HepG2 (cell line): ENCODE results near the gene NFKBIA. TPM values are rescaled to one million over a fixed set of nuclear protein-coding genes. Genes with fewer than 3 reads are reported as not detected.

Experiments
- HMGA1 ChIP-seq: sonication (generic); formaldehyde crosslinking; conservative IDR thresholded peaks from 2 replicates; pipeline ENCODE4 v1.4.0; 2020; ENCODE audit warnings: missing genetic modification reagents
- KAT2B ChIP-seq: fragments of 150-350 bp; IDR thresholded peaks from 2 replicates; pipeline ENCODE4 v1.6.1; 2014; ENCODE audit warnings: low read depth, low read length, borderline replicate concordance
- SP4 ChIP-seq: sonication (generic); formaldehyde crosslinking; IDR thresholded peaks from 2 replicates; pipeline ENCODE4 v1.8.1; 2023; ENCODE audit warnings: mild to moderate bottlenecking, missing genetic modification reagents
- polyA plus RNA-seq, 8 experiments: library from polyadenylated mRNA; depleted of rRNA in 3 of 8; stranded (reverse) in 7 of 8; unstranded in 1 of 8; fragments of >200 nt; fragmentation: Illumina TruSeq in 4 of 8; extraction: Trizol in 4 of 8; gene quantifications; 2 replicates each; pipeline versions ENCODE4 v1.2.1 to v1.2.3, GENCODE V29; 2011 to 2016; ENCODE audit warnings: low read depth in 4 of 8, missing spikeins in 1 of 8, mixed read lengths in 1 of 8; ENCODE audit not compliant: insufficient read depth in 1 of 8
- total RNA-seq, 5 experiments: library from RNA; depleted of rRNA; stranded (reverse); fragments of >200 nt; fragmentation: Illumina TruSeq; extraction: Trizol; gene quantifications; 2 replicates each; pipeline ENCODE4 v1.2.3, GENCODE V29; 2016; ENCODE audit warnings: low read depth in 1 of 5
- TF ChIP-seq, protein P1 (sequence below), 2 experiments: IDR thresholded peaks; 2 replicates each; pipeline ENCODE4 v1.6.1; 2011 to 2012; ENCODE audit warnings: low read length in 2 of 2, borderline replicate concordance in 1 of 2, low read depth in 1 of 2, mild to moderate bottlenecking in 1 of 2, moderate library complexity in 1 of 2
- TF ChIP-seq, protein P2 (sequence below): sonication (generic); formaldehyde crosslinking; IDR thresholded peaks from 2 replicates; pipeline ENCODE4 v1.5.0; 2020; ENCODE audit warnings: missing genetic modification reagents
- TF ChIP-seq, protein P3 (sequence below): sonication (generic); formaldehyde crosslinking; IDR thresholded peaks from 2 replicates; pipeline ENCODE4 v1.9.0; 2021; ENCODE audit warnings: missing genetic modification reagents, mild to moderate bottlenecking, borderline replicate concordance
- TF ChIP-seq, protein P4 (sequence below): fragments of 450-650 bp; IDR thresholded peaks from 2 replicates; pipeline ENCODE4 v1.6.1; 2017; ENCODE audit warnings: mild to moderate bottlenecking
- TF ChIP-seq, protein P5 (sequence below): sonication (generic); formaldehyde crosslinking; IDR thresholded peaks from 2 replicates; pipeline ENCODE4 v1.5.0; 2020; ENCODE audit warnings: missing genetic modification reagents, mild to moderate bottlenecking, borderline replicate concordance
- TF ChIP-seq, protein P6 (sequence below): sonication (generic); formaldehyde crosslinking; IDR thresholded peaks from 2 replicates; pipeline ENCODE4 v1.4.0; 2020; ENCODE audit warnings: missing genetic modification reagents
- TF ChIP-seq, protein P7 (sequence below): sonication (generic); formaldehyde crosslinking; IDR thresholded peaks from 2 replicates; pipeline ENCODE4 v1.5.0; 2020; ENCODE audit warnings: missing genetic modification reagents

NFKBIA gene
- total and polyA plus RNA-seq, 2 of the 13 experiments (the other 11 are each of a cell fraction or from before 2014, with no cell fraction given) = 197 to 319 TPM

DNA sequence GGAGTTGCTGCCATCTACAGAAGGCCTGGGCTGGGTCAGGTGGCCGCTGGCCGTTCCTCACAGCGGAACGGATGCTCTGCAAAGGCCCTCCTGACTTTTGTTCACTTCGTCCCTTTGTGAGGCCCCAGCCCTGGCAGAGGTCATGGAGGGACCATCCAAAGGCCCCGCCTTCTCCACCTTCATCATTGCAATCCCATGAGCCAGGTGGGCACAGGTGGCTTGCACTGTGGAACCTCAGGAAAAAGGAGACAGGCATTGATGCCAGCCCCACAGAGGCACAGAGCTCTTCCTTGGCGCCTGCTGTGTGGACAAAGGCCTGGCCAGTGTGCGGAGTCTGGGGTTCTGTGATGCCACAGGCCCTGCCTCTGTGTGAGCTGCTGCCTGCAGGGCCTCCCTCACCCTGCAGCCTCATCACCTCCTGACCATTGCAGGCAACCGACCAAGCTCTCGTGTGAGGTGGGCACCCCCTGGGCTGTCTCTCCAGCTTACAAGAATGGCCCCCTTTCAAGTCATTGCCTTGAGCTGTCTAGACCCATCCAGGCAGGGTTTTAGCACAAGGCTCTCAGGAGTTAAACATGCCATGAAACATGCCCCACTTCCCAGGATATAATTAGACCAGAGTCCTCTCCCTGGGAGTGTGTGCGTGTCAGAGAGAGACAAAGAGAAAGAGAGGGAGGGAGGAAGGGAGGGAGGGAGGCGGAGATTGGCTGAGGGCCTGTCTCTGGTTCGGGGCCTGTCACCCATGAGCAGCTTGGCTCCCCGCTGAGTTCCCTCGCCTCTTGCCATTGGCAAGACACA is 19.3 kb downstream of the NFKBIA start (continued):
- TF ChIP-seq, protein P1, sequence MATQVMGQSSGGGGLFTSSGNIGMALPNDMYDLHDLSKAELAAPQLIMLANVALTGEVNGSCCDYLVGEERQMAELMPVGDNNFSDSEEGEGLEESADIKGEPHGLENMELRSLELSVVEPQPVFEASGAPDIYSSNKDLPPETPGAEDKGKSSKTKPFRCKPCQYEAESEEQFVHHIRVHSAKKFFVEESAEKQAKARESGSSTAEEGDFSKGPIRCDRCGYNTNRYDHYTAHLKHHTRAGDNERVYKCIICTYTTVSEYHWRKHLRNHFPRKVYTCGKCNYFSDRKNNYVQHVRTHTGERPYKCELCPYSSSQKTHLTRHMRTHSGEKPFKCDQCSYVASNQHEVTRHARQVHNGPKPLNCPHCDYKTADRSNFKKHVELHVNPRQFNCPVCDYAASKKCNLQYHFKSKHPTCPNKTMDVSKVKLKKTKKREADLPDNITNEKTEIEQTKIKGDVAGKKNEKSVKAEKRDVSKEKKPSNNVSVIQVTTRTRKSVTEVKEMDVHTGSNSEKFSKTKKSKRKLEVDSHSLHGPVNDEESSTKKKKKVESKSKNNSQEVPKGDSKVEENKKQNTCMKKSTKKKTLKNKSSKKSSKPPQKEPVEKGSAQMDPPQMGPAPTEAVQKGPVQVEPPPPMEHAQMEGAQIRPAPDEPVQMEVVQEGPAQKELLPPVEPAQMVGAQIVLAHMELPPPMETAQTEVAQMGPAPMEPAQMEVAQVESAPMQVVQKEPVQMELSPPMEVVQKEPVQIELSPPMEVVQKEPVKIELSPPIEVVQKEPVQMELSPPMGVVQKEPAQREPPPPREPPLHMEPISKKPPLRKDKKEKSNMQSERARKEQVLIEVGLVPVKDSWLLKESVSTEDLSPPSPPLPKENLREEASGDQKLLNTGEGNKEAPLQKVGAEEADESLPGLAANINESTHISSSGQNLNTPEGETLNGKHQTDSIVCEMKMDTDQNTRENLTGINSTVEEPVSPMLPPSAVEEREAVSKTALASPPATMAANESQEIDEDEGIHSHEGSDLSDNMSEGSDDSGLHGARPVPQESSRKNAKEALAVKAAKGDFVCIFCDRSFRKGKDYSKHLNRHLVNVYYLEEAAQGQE (IDR thresholded peaks at IDR 0.05; ENCODE audit: borderline replicate concordance in 1 of 2, low read depth in 1 of 2, low read length in 2 of 2) = peak in 1 of 2 experiments; percentile 16; a peak in 1 of 4 replicates
- TF ChIP-seq, protein P2, sequence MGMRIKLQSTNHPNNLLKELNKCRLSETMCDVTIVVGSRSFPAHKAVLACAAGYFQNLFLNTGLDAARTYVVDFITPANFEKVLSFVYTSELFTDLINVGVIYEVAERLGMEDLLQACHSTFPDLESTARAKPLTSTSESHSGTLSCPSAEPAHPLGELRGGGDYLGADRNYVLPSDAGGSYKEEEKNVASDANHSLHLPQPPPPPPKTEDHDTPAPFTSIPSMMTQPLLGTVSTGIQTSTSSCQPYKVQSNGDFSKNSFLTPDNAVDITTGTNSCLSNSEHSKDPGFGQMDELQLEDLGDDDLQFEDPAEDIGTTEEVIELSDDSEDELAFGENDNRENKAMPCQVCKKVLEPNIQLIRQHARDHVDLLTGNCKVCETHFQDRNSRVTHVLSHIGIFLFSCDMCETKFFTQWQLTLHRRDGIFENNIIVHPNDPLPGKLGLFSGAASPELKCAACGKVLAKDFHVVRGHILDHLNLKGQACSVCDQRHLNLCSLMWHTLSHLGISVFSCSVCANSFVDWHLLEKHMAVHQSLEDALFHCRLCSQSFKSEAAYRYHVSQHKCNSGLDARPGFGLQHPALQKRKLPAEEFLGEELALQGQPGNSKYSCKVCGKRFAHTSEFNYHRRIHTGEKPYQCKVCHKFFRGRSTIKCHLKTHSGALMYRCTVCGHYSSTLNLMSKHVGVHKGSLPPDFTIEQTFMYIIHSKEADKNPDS = peak; percentile 11
- TF ChIP-seq, protein P3, sequence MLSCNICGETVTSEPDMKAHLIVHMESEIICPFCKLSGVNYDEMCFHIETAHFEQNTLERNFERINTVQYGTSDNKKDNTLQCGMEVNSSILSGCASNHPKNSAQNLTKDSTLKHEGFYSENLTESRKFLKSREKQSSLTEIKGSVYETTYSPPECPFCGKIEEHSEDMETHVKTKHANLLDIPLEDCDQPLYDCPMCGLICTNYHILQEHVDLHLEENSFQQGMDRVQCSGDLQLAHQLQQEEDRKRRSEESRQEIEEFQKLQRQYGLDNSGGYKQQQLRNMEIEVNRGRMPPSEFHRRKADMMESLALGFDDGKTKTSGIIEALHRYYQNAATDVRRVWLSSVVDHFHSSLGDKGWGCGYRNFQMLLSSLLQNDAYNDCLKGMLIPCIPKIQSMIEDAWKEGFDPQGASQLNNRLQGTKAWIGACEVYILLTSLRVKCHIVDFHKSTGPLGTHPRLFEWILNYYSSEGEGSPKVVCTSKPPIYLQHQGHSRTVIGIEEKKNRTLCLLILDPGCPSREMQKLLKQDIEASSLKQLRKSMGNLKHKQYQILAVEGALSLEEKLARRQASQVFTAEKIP = no peak
- TF ChIP-seq, protein P4, sequence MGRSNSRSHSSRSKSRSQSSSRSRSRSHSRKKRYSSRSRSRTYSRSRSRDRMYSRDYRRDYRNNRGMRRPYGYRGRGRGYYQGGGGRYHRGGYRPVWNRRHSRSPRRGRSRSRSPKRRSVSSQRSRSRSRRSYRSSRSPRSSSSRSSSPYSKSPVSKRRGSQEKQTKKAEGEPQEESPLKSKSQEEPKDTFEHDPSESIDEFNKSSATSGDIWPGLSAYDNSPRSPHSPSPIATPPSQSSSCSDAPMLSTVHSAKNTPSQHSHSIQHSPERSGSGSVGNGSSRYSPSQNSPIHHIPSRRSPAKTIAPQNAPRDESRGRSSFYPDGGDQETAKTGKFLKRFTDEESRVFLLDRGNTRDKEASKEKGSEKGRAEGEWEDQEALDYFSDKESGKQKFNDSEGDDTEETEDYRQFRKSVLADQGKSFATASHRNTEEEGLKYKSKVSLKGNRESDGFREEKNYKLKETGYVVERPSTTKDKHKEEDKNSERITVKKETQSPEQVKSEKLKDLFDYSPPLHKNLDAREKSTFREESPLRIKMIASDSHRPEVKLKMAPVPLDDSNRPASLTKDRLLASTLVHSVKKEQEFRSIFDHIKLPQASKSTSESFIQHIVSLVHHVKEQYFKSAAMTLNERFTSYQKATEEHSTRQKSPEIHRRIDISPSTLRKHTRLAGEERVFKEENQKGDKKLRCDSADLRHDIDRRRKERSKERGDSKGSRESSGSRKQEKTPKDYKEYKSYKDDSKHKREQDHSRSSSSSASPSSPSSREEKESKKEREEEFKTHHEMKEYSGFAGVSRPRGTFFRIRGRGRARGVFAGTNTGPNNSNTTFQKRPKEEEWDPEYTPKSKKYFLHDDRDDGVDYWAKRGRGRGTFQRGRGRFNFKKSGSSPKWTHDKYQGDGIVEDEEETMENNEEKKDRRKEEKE = no peak
- TF ChIP-seq HMGA1 (CRISPR knock-in tag) = no peak
- TF ChIP-seq, protein P5, sequence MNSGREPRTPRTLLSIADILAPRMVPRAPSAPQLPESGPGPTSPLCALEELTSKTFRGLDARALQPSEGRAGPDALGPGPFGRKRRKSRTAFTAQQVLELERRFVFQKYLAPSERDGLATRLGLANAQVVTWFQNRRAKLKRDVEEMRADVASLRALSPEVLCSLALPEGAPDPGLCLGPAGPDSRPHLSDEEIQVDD (CRISPR knock-in tag) = peak; percentile 92
- TF ChIP-seq, protein P6, sequence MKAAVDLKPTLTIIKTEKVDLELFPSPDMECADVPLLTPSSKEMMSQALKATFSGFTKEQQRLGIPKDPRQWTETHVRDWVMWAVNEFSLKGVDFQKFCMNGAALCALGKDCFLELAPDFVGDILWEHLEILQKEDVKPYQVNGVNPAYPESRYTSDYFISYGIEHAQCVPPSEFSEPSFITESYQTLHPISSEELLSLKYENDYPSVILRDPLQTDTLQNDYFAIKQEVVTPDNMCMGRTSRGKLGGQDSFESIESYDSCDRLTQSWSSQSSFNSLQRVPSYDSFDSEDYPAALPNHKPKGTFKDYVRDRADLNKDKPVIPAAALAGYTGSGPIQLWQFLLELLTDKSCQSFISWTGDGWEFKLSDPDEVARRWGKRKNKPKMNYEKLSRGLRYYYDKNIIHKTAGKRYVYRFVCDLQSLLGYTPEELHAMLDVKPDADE (CRISPR knock-in tag) = no peak
- TF ChIP-seq KAT2B = no peak
- TF ChIP-seq, protein P7, sequence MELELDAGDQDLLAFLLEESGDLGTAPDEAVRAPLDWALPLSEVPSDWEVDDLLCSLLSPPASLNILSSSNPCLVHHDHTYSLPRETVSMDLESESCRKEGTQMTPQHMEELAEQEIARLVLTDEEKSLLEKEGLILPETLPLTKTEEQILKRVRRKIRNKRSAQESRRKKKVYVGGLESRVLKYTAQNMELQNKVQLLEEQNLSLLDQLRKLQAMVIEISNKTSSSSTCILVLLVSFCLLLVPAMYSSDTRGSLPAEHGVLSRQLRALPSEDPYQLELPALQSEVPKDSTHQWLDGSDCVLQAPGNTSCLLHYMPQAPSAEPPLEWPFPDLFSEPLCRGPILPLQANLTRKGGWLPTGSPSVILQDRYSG = no peak
- no peak; the same call in 1 of the 2 replicates for TF ChIP-seq SP4 (CRISPR knock-in tag)
